ENCODE results near the gene DENND6A. TPM values are rescaled to one million over a fixed set of nuclear protein-coding genes. Genes with fewer than 3 reads are reported as not detected.
"Not testable (repeated sequence)": the region's sequence is repeated elsewhere in the genome, so short reads cannot be mapped to it uniquely, and the experiment has no call there.

Gene DENND6A
- total RNA-seq, 2 donors from 2014 or later: 34.0 to 42.0 TPM

- peaks cover 34% of the 10 kb centered on the region for H3K36me3 ChIP-seq
- H3K4me1 ChIP-seq (ENCODE audit: control insufficient read depth in 1 of 2, low read depth in 2 of 2): no peaks in the 10 kb centered on the region
Observed at GRCh38 chr3:57624801-57625200, 68.1 kb downstream of the DENND6A start.

DNA sequence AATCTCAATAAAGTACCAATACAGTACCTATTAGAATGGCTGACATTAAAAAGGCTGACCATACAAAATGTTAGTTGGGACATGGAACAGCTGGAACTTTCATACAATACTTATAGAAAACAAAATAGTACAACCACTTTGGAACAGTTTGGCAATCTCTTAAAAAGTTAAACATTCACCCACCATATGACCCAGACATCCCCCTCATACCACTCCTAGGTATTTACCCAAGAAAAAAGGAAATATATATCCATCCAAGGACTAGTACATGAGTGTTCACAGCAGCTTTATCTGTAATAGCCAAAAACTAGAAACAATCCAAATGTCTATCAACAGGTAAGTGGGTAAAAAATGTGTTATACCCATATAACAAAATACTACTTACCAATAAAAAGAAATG is 70.5 kb downstream of the DENND6A start:
- H3K27ac ChIP-seq: no peak overlapping the region
- no peak overlapping the region for H3K4me3 ChIP-seq
- no peaks in the 10 kb centered on the region for H3K27me3 ChIP-seq (replicated peaks; ENCODE audit: insufficient read depth)
- peaks cover 14% of the 10 kb centered on the region for H3K36me3 ChIP-seq
- H3K4me1 ChIP-seq (ENCODE audit: control insufficient read depth in 1 of 2, low read depth in 2 of 2): no peaks in the 10 kb centered on the region
- no peaks in the 10 kb centered on the region for H3K9me3 ChIP-seq
- ATAC-seq (ENCODE audit: insufficient number of reproducible peaks, low FRiP score, low read depth) (no peak), DNase-seq (ENCODE audit: low spot score) (no peak)
- TF ChIP-seq, protein P1, sequence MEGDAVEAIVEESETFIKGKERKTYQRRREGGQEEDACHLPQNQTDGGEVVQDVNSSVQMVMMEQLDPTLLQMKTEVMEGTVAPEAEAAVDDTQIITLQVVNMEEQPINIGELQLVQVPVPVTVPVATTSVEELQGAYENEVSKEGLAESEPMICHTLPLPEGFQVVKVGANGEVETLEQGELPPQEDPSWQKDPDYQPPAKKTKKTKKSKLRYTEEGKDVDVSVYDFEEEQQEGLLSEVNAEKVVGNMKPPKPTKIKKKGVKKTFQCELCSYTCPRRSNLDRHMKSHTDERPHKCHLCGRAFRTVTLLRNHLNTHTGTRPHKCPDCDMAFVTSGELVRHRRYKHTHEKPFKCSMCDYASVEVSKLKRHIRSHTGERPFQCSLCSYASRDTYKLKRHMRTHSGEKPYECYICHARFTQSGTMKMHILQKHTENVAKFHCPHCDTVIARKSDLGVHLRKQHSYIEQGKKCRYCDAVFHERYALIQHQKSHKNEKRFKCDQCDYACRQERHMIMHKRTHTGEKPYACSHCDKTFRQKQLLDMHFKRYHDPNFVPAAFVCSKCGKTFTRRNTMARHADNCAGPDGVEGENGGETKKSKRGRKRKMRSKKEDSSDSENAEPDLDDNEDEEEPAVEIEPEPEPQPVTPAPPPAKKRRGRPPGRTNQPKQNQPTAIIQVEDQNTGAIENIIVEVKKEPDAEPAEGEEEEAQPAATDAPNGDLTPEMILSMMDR (IDR thresholded peaks at IDR 0.05): no peak

More at GRCh38 chr3:57624801-57625200, 68.1 kb downstream of the DENND6A start:
- H3K4me3 ChIP-seq: no peak overlapping the region
- no peaks in the 10 kb centered on the region for H3K9me3 ChIP-seq
- DNase-seq (ENCODE audit: low spot score) (no peak), ATAC-seq (ENCODE audit: insufficient number of reproducible peaks, low FRiP score, low read depth) (no peak)
- H3K27ac ChIP-seq: no peak overlapping the region
- TF ChIP-seq, protein P1 (IDR thresholded peaks at IDR 0.05): no peak
- H3K27me3 ChIP-seq (replicated peaks; ENCODE audit: insufficient read depth): no peaks in the 10 kb centered on the region

DNA sequence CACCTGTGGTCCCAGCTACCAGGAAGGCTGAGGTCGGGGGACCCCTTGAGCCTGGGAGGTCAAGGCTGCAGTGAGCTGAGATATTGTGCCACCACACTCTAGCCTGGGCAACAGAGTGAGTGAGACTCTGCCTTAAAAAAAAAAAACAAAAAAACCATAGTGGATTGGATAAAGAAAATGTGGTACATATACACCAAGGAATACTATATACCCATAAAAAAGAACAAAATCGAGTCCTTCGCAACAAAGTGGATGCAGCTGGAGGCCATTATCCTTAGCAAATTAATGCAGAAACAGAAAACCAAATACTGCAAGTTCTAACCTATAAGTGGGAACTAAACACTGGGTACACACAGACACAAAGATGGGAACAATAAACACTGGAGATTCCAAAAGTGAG is 75.1 kb downstream of the DENND6A start:
- Histone ChIP-seq H3K27ac (no peak overlapping the region), H3K27me3 (replicated peaks; ENCODE audit: insufficient read depth) (no peaks in the 10 kb centered on the region), H3K4me3 (no peak overlapping the region), H3K9me3 (no peaks in the 10 kb centered on the region), H3K4me1 (ENCODE audit: control insufficient read depth in 1 of 2, low read depth in 2 of 2) (no peaks in the 10 kb centered on the region), H3K36me3 (no peaks in the 10 kb centered on the region)
- TF ChIP-seq, protein P1 (IDR thresholded peaks at IDR 0.05): no peak
- ATAC-seq (ENCODE audit: insufficient number of reproducible peaks, low FRiP score, low read depth): no peak
- no peak for DNase-seq (ENCODE audit: low spot score)

DNA sequence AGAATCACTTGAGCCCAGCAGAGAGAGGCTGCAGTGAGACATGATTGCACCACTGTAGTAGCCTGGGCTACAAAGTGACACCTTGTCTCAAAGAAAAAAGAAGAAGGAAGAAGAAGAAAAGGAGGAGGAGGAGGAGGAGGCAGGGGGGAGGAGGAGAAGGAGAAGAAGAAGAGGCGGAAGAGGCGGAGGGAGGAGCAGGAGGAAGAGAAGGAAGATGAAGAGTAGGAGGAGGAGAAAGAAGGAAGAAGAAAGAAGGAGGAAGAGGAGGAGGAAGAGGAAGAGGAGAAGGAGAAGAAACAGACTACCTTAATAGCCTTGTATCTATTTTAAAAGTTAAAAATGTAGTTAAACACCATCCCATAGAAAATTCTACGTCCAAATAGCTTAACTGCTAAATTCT is 76.6 kb downstream of the DENND6A start:
- no peak for ATAC-seq (ENCODE audit: insufficient number of reproducible peaks, low FRiP score, low read depth)

DNA sequence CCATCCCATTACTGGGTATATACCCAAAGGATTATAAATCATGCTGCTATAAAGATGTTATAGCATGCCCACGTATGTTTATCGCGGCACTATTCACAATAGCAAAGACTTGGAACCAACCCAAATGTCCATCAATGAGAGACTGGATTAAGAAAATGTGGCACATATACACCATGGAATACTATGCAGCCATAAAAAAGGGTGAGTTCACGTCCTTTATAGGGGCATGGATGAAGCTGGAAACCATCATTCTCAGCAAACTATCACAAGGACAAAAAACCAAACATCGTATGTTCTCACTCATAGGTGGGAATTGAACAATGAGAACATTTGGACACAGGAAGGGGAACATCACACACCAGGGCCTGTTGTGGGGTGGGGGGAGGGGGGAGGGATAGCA is 81.0 kb downstream of the DENND6A start:
- not testable (repeated sequence) for H3K4me1 ChIP-seq (ENCODE audit: control insufficient read depth in 1 of 2, low read depth in 2 of 2); ATAC-seq (ENCODE audit: insufficient number of reproducible peaks, low FRiP score, low read depth); H3K27me3 ChIP-seq (replicated peaks; ENCODE audit: insufficient read depth); DNase-seq (ENCODE audit: low spot score); H3K27ac ChIP-seq; H3K9me3 ChIP-seq; H3K4me3 ChIP-seq; H3K36me3 ChIP-seq

More for the DNA sequence above, 76.6 kb downstream of the DENND6A start:
- DNase-seq (ENCODE audit: low spot score): no peak
- Histone ChIP-seq H3K4me3 (no peak overlapping the region), H3K9me3 (no peaks in the 10 kb centered on the region), H3K4me1 (ENCODE audit: control insufficient read depth in 1 of 2, low read depth in 2 of 2) (no peaks in the 10 kb centered on the region), H3K27ac (no peak overlapping the region), H3K36me3 (no peaks in the 10 kb centered on the region), H3K27me3 (replicated peaks; ENCODE audit: insufficient read depth) (no peaks in the 10 kb centered on the region)
- TF ChIP-seq, protein P1 (IDR thresholded peaks at IDR 0.05): no peak

GRCh38 chr3:57605683-57606082 is 87.2 kb downstream of the DENND6A start:
- no peaks in the 10 kb centered on the region for H3K36me3 ChIP-seq
- TF ChIP-seq, protein P1 (IDR thresholded peaks at IDR 0.05): no peak
- DNase-seq (ENCODE audit: low spot score) (no peak), ATAC-seq (ENCODE audit: insufficient number of reproducible peaks, low FRiP score, low read depth) (no peak)
- H3K4me1 ChIP-seq (ENCODE audit: control insufficient read depth in 1 of 2, low read depth in 2 of 2): no peaks in the 10 kb centered on the region
- H3K27ac ChIP-seq: no peak overlapping the region
- H3K27me3 ChIP-seq (replicated peaks; ENCODE audit: insufficient read depth): no peaks in the 10 kb centered on the region
- H3K9me3 ChIP-seq: no peaks in the 10 kb centered on the region
- no peak overlapping the region for H3K4me3 ChIP-seq
